Measurements from ENCODE around the gene VIP.

GRCh38 chr6:152748843-152749242, 1.8 kb upstream of the VIP start:
- peak; percentile 58 for TF ChIP-seq RAD21 (IDR thresholded peaks at IDR 0.05; ENCODE audit: low read depth)
- TF ChIP-seq ELF1 (IDR thresholded peaks at IDR 0.05; ENCODE audit: borderline replicate concordance, low read depth) = no peak
- TF ChIP-seq POLR2AphosphoS5 (IDR thresholded peaks at IDR 0.05; ENCODE audit: low read depth, low read length) = no peak
- no peak for TF ChIP-seq EZH2phosphoT487 (IDR thresholded peaks at IDR 0.05; ENCODE audit: borderline replicate concordance)
- peak; percentile 2 to 53 (median 38); a peak in 3 of 6 replicates for TF ChIP-seq CTCF (IDR thresholded peaks at IDR 0.05 in 2 of 3, conservative IDR thresholded peaks at IDR 0.05 in 1 of 3; ENCODE audit: borderline replicate concordance in 1 of 3, insufficient read depth in 1 of 3, low read depth in 2 of 3, low read length in 2 of 3)
- TF ChIP-seq EZH2 (IDR thresholded peaks at IDR 0.05) = no peak
- no peak for TF ChIP-seq CEBPB (IDR thresholded peaks at IDR 0.05; ENCODE audit: low read depth)
- no peak for TF ChIP-seq ZNF274 (IDR thresholded peaks at IDR 0.05; ENCODE audit: low read depth, low read length)
- TF ChIP-seq ZBTB33 (IDR thresholded peaks at IDR 0.05; ENCODE audit: extremely low read depth, insufficient replicate concordance, low read length) = no peak
- no peak for TF ChIP-seq POLR2A (IDR thresholded peaks at IDR 0.05; ENCODE audit: borderline replicate concordance, extremely low read depth, insufficient read depth, insufficient read length)
- no peak for TF ChIP-seq EGR1 (IDR thresholded peaks at IDR 0.05; ENCODE audit: low read depth)
- no peak for TF ChIP-seq SP1 (IDR thresholded peaks at IDR 0.05; ENCODE audit: low read depth)
- no peak for TF ChIP-seq ZFX (IDR thresholded peaks at IDR 0.05)
- TF ChIP-seq SIN3A (IDR thresholded peaks at IDR 0.05; ENCODE audit: low read depth) = no peak
